HG02981 (cell line): ENCODE results near the gene SLC17A3.

Experiments used
- ATAC-seq: cut with Tn5 transposase; IDR thresholded peaks from one replicate; pipeline ENCODE4 v1.9.1; 2021; ENCODE audit warnings: mild to moderate bottlenecking, moderate library complexity; ENCODE audit not compliant: unreplicated experiment

The SLC17A3 gene

GRCh38 chr6:25842526-25842925 lies 31.5 kb downstream of the SLC17A3 start:
- no peak for ATAC-seq

- no peak for ATAC-seq
These were observed 38.4 kb downstream of the SLC17A3 start for GRCh38 chr6:25835442-25836283.

- ATAC-seq: no peak
These were observed 39.1 kb downstream of the SLC17A3 start for GRCh38 chr6:25834950-25835349.

GRCh38 chr6:25833136-25833535 lies 40.9 kb downstream of the SLC17A3 start:
- no peak for ATAC-seq

GRCh38 chr6:25832670-25833069 lies 41.4 kb downstream of the SLC17A3 start:
- no peak for ATAC-seq

GRCh38 chr6:25832307-25832662 lies 41.8 kb downstream of the SLC17A3 start:
- ATAC-seq: no peak

- no peak for ATAC-seq
These were observed 42.3 kb downstream of the SLC17A3 start, which contains the start of gene SLC17A1 for GRCh38 chr6:25831532-25832306. TSS of gene SLC17A1 (minus strand) at chr6:25832052. CDS start at chr6:25830557, 1,495 bp downstream.

GRCh38 chr6:25830458-25830857 lies 43.6 kb downstream of the SLC17A3 start:
- ATAC-seq: no peak

GRCh38 chr6:25829375-25829774 lies 44.7 kb downstream of the SLC17A3 start:
- peak; percentile 65 for ATAC-seq

GRCh38 chr6:25821341-25821740 lies 52.7 kb downstream of the SLC17A3 start:
- no peak for ATAC-seq

GRCh38 chr6:25816252-25816651 lies 57.8 kb downstream of the SLC17A3 start:
- no peak for ATAC-seq

- no peak for ATAC-seq
These were observed 58.8 kb downstream of the SLC17A3 start for GRCh38 chr6:25815194-25815593.

GRCh38 chr6:25804804-25805203 lies 69.2 kb downstream of the SLC17A3 start:
- no peak for ATAC-seq

- ATAC-seq: no peak
These were observed 72.6 kb downstream of the SLC17A3 start for GRCh38 chr6:25801436-25801835.
